HG03108 (cell line): ENCODE measurements around the gene CHCHD6.

Experiments used
- ATAC-seq: cut with Tn5 transposase; IDR thresholded peaks from one replicate; pipeline ENCODE4 v1.9.1; 2021; ENCODE audit warnings: moderate library complexity; ENCODE audit not compliant: unreplicated experiment

Gene CHCHD6

GRCh38 chr3:126891141-126891540, 187.1 kb downstream of the CHCHD6 start:
- no peak for ATAC-seq

- ATAC-seq, result no peak
Observed at GRCh38 chr3:126891791-126892190, 187.8 kb downstream of the CHCHD6 start.

GRCh38 chr3:126893651-126894050, 189.6 kb downstream of the CHCHD6 start:
- ATAC-seq, result no peak

- no peak for ATAC-seq
Observed at GRCh38 chr3:126894475-126894874, 190.4 kb downstream of the CHCHD6 start.

- ATAC-seq, result no peak
Observed at GRCh38 chr3:126895178-126896066, 191.4 kb downstream of the CHCHD6 start.

GRCh38 chr3:126896067-126896441, 192.0 kb downstream of the CHCHD6 start:
- ATAC-seq, result no peak

GRCh38 chr3:126896968-126897367, 192.9 kb downstream of the CHCHD6 start:
- no peak for ATAC-seq

GRCh38 chr3:126897943-126898342, 193.9 kb downstream of the CHCHD6 start:
- ATAC-seq, result no peak

GRCh38 chr3:126900859-126901540, 197.0 kb downstream of the CHCHD6 start:
- no peak for ATAC-seq

- ATAC-seq, result no peak
Observed at GRCh38 chr3:126901631-126902030, 197.6 kb downstream of the CHCHD6 start.

GRCh38 chr3:126903521-126903920, 199.5 kb downstream of the CHCHD6 start:
- ATAC-seq, result no peak

- ATAC-seq, result no peak
Observed at GRCh38 chr3:126907557-126907956, 203.5 kb downstream of the CHCHD6 start.

GRCh38 chr3:126908752-126909275, 204.8 kb downstream of the CHCHD6 start:
- no peak for ATAC-seq

- no peak for ATAC-seq
Observed at GRCh38 chr3:126910231-126910630, 206.2 kb downstream of the CHCHD6 start.

GRCh38 chr3:126911162-126912026, 207.4 kb downstream of the CHCHD6 start:
- peak; percentile 96 for ATAC-seq

GRCh38 chr3:126912027-126912422, 208.0 kb downstream of the CHCHD6 start:
- ATAC-seq, result no peak

GRCh38 chr3:126912491-126913195, 208.6 kb downstream of the CHCHD6 start:
- no peak for ATAC-seq

- ATAC-seq, result no peak
Observed at GRCh38 chr3:126913524-126913923, 209.5 kb downstream of the CHCHD6 start.

- no peak for ATAC-seq
Observed at GRCh38 chr3:126914226-126914625, 210.2 kb downstream of the CHCHD6 start.

- no peak for ATAC-seq
Observed at GRCh38 chr3:126915015-126915414, 211.0 kb downstream of the CHCHD6 start.
